GM10248 (cell line): ENCODE data around the gene TOPAZ1.

Experiments used
- CTCF ChIA-PET: fragments of 300-600 bp; sonication (Branson Sonifier 250); formaldehyde crosslinking; extraction: SDS; loops from one replicate; lab custom pipeline; 2021; ENCODE audit warnings: antibody characterized with exemption; lab: Yijun Ruan, JAX
- POLR2A ChIA-PET: fragments of 350-650 bp; sonication (Branson Sonifier 250); formaldehyde crosslinking; extraction: SDS; loops from one replicate; lab custom pipeline; 2020; ENCODE audit warnings: antibody characterized with exemption; lab: Yijun Ruan, JAX
- DNase-seq: peaks from one replicate; pipeline ENCODE4 v3.0.0; 2012; ENCODE audit errors: extremely low spot score
- TF ChIP-seq, protein P1 (sequence below): IDR thresholded peaks from 2 replicates; pipeline ENCODE4 v1.5.1; 2012; ENCODE audit warnings: mild to moderate bottlenecking, low read depth; ENCODE audit errors: extremely low read depth, missing control alignments, control extremely low read depth

The TOPAZ1 gene

DNA sequence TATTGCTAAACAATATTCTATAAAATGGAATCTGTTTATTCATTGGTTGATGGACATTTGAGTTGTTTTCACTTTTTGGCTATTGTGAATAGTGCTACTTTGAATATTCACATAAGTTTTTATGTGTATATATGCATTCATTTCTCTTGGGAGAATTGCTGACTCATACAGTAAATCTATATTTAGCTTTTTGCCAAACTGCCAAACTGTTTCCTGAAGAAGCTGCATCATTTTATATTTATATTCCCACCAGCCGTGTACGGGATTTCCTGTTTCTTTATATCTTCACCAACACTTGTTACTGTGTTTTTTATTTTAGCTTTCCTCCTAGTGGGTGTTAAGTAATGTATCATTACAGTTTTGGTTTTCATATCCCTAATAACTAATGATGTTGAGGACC is 84.3 kb downstream of the TOPAZ1 start:
- TF ChIP-seq, protein P1, sequence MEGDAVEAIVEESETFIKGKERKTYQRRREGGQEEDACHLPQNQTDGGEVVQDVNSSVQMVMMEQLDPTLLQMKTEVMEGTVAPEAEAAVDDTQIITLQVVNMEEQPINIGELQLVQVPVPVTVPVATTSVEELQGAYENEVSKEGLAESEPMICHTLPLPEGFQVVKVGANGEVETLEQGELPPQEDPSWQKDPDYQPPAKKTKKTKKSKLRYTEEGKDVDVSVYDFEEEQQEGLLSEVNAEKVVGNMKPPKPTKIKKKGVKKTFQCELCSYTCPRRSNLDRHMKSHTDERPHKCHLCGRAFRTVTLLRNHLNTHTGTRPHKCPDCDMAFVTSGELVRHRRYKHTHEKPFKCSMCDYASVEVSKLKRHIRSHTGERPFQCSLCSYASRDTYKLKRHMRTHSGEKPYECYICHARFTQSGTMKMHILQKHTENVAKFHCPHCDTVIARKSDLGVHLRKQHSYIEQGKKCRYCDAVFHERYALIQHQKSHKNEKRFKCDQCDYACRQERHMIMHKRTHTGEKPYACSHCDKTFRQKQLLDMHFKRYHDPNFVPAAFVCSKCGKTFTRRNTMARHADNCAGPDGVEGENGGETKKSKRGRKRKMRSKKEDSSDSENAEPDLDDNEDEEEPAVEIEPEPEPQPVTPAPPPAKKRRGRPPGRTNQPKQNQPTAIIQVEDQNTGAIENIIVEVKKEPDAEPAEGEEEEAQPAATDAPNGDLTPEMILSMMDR: no peak
- CTCF ChIA-PET: no interaction called here
- no peak for DNase-seq
- POLR2A ChIA-PET: no interaction called here

DNA sequence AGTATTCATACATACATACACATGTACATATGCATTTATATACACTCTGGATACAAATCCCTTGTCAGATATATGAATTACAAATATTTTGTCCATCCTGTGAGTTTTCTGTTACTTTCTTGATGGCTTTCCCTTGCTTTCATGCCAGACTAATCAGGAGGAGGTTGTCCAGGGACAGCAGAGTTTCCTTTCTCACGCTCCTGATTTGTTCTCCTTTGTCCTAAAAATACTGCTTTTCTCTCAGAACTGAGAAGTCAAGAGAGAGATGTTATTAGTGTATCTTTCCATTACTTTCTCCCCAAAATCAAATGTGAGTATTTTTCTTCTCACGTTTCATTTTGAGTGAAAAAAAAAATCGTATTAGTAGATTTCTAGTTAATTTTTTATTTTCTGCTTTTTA is 84.8 kb downstream of the TOPAZ1 start:
- TF ChIP-seq, protein P1: no peak
- POLR2A ChIA-PET: no interaction called here
- CTCF ChIA-PET: no interaction called here
- DNase-seq: no peak

DNA sequence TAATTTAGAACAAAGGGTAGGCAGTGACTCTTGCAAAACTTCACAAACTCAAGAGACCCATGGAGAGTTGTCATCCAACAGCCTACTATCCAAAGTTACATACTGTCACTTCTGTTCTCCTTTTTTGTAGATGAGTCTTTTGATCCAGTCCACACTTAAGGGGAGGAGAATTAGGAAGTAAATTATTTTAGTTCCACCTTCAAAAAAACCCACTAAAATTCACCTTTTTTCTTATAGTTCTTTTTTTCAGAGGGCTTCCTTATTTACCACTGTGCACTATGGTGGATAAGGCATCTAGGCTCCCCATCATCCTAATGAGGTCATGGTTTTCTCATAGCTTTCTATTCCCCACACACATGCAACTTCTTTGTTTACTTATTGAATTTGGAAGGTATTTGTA is 88.3 kb downstream of the TOPAZ1 start:
- TF ChIP-seq, protein P1: no peak
- POLR2A ChIA-PET: no interaction called here
- no peak for DNase-seq
- CTCF ChIA-PET: interaction anchor here (1.4 to 2.1 kb wide), 2 partner anchors 11 to 12 kb away, joined by 4 to 5 read pairs; no protein-coding TSS in a partner anchor

DNA sequence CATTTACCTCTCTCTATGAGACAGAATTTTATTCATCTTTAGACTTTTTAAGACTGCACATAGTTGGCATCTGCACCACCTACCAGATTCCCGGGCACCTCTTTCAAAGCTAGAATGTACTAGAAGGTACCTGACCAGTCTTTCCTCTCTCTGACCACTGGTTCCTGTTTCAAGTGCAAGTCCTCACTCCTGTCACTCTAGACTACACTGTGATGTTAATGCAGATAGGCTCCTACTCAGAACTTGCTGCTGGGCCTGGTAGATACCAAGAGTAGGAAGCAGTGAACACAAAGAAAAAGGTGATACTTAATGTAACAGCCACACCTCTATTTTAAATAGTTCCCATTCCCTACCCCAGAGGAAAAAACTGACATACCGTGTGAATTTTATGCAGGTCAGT is 88.8 kb downstream of the TOPAZ1 start:
- DNase-seq: no peak
- TF ChIP-seq, protein P1: no peak
- ChIA-PET POLR2A (no interaction called here), CTCF (interaction anchor here (1.4 to 2.1 kb wide), 4 partner anchors 8 to 19 kb away, joined by 4 to 6 read pairs (median 4); no protein-coding TSS in a partner anchor)

DNA sequence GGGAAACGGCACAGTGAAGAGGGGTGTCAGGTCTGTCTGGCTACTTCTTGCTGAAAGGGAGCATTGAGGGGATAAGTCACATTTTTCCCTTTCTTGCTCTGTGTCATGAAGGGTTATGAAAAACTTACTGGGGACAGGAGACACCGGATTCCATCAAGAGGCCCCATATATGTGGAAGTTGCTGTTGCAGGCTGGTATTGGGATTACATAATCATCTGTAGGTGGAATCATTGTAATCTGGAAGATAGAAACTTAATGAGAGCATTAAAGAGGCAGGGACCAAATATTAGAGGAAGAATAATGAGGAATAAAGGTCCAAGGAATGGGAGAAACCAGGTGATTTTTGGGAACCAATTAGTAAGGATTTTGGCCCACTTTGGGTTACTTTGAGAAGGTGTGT is 92.6 kb downstream of the TOPAZ1 start:
- ChIA-PET POLR2A (no interaction called here), CTCF (no interaction called here)

DNA sequence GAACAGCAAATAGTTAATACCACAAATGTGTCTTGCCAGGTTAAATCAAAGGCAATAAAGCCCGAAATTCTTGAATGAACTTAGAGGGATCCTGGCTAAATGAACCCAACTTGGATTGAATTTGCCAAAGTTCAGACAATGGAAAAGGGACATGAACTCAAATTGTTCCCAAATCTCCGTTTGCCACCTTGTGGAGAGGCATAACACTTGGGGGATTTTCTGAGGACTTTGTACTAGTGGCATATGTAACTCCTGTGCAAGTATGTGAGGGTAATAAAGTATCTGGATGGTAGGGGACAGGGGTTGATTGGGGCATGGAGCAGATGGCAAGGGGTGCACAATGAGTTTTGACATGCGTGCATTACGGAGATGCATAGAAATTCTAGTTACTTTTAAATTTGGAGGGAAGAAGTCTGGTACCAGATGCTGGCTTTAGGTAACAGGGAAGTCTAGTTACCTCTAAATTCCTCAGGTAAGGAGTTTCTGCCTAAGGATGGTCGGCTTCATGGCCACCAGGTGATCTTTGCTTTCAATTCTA is 95.6 kb downstream of the TOPAZ1 start:
- CTCF ChIA-PET: interaction anchor here (1.6 to 2.1 kb wide), 2 partner anchors 13 to 15 kb away, joined by 6 to 8 read pairs; no protein-coding TSS in a partner anchor

More for the DNA sequence above, 92.6 kb downstream of the TOPAZ1 start:
- no peak for DNase-seq
- TF ChIP-seq, protein P1: no peak

More for the DNA sequence above, 95.6 kb downstream of the TOPAZ1 start:
- no peak for DNase-seq
- TF ChIP-seq, protein P1: no peak
- POLR2A ChIA-PET: interaction anchor here (1.4 kb wide), 1 partner anchor 102 kb away, joined by 4 read pairs; no protein-coding TSS in a partner anchor
